Sigmoid colon (tissue), 4 donors: ENCODE results near the gene SKIC8.
A peak's percentile ranks its signal among the peaks of the same experiment; 100 is the strongest.

Experiments used
- EP300 ChIP-seq, 4 donors: sonication (generic); formaldehyde crosslinking; IDR thresholded peaks; one replicate each; pipeline ENCODE4 v1.6.1; 2017; ENCODE audit warnings: antibody characterized with exemption in 4 of 4
- POLR2A ChIP-seq, 2 donors: fragments of 450-650 bp; IDR thresholded peaks; one replicate each; pipeline ENCODE4 v1.6.1; 2016; ENCODE audit warnings: antibody characterized with exemption in 2 of 2, mild to moderate bottlenecking in 2 of 2, moderate library complexity in 2 of 2
- TF ChIP-seq, protein P1 (sequence below), 4 experiments: fragments of 450-650 bp in 3 of 4; fragments of 200-600 bp in 1 of 4; IDR thresholded peaks; one replicate each; pipeline ENCODE4 v1.5.1; 2016 to 2019; ENCODE audit warnings: antibody characterized with exemption in 4 of 4, mild to moderate bottlenecking in 3 of 4, moderate library complexity in 2 of 4

DNA sequence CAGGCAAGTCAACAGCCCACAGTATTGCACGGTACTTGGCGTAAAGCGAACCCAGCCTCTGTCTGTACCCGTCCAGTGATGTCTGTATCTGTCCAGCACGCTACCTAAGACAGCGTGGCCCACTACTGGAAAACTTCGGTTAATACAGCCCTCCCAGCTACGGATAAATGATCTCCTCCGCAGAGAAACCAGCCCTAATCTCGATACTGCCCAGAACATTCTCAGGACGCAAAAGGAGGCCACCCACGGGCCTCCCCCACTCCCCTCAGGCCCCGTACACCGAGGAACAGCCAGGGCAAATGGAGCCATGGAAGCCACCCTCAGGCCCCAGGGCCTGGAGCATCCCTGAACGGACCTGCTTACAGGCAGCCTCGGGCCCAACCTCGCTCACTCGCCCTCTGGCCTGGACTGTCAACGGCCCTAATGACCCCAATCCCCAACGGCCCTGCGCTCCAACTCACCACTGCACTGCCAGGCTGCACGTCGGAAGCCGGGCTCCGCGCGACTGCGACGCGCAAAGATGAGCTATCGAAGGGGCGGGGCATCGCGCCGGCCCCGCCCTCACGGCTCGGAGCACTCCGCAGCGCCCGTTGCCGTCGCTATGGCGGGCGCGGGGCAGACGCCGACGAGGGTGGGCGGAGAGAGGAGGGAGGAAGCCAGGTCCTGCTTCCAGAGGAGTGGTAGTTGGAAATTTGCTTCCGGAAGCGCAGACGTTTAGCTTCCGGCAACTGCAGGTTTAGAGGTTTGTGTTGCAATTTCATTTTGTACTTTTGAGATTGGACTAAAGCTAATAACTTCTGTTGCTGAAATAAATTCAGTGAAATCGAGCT is at the start of gene SKIC8:
- TF ChIP-seq, protein P1, sequence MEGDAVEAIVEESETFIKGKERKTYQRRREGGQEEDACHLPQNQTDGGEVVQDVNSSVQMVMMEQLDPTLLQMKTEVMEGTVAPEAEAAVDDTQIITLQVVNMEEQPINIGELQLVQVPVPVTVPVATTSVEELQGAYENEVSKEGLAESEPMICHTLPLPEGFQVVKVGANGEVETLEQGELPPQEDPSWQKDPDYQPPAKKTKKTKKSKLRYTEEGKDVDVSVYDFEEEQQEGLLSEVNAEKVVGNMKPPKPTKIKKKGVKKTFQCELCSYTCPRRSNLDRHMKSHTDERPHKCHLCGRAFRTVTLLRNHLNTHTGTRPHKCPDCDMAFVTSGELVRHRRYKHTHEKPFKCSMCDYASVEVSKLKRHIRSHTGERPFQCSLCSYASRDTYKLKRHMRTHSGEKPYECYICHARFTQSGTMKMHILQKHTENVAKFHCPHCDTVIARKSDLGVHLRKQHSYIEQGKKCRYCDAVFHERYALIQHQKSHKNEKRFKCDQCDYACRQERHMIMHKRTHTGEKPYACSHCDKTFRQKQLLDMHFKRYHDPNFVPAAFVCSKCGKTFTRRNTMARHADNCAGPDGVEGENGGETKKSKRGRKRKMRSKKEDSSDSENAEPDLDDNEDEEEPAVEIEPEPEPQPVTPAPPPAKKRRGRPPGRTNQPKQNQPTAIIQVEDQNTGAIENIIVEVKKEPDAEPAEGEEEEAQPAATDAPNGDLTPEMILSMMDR (IDR thresholded peaks at IDR 0.05), result no peak
- TF ChIP-seq EP300 (IDR thresholded peaks at IDR 0.05) (no peak), POLR2A (IDR thresholded peaks at IDR 0.05) (peak; percentile 72 to 93)
